Activated CD8-positive, alpha-beta memory T cell treated with anti-CD3 and anti-CD28 coated beads, Interleukin-2, amount 50 U/mL, for 24 hours (primary cell): ENCODE measurements around the gene F11.
"Not testable (repeated sequence)": the region's sequence is repeated elsewhere in the genome, so short reads cannot be mapped to it uniquely, and the experiment has no call there.

ENCODE experiments used
- DNase-seq: peaks from one replicate; pipeline ENCODE4 v3.0.0-alpha.2; 2020; ENCODE audit errors: extremely low read depth

F11 gene

DNA sequence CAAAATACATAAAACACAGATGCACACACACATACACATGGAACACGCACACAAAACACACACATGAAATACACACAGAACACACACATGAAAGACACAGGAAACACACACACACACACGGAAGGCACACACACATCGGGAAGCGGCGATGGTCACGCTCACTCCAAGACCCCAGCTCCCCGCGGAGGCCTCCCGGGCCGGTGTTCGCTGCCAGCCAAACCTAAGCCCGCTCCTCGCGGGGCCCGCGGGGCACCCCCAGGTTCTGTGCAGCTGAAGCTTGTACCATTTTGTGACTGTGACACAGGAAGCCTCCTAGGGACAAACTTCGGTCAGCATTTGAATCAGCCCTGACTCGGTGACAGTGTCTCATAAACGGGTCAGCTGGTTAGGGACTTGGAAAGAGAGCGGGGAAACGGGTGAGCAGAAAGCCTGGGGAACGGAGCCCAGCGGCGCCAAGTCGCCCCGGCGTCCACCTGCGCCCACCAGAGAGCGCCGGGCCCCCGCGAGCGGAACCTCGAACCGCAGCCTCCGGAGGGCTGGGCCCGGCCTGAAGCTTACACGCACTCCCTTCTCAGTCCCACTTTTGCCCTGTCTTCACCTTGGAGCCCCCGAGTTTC is 32.1 kb downstream of the F11 start:
- DNase-seq = no peak

DNA sequence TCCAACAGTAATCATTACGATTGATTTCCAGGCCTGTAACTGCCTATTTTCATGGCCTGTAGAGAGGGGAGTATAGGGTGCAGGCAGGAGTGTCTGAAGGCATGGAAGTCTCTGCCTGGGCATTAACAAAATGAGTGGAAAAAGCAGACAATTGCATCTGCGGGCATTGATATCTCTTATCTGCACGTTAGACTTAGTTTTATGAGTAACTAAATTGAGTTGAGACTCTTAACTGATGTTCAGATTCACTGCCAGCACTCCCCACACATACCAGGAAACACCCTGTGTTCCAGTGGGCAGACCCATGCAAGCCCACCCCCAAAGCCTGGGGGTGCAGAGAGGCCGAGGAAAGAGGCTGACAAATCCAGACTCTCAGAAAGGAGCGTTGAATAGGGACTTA is 33.3 kb downstream of the F11 start:
- no peak for DNase-seq

GRCh38 chr4:186300659-186301390 is 34.8 kb downstream of the F11 start:
- no peak for DNase-seq

DNA sequence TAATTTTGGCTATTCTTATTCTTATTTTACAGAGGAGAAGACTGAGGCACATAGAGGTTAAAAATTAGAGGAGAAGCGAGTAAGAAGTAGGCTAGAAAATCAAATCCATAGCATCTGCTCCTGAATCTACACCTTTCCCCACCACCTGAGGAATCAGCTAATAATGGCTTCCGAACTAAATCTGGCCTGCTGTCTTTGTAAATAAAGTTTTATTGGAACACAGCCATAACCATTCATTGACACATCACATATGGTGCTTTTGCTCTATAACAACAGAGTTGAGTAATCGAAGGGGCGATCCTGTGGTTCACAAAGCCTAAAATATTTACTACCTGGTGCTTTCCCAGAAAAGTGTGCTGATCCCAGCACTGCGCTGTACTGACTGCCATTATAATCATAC is 38.2 kb downstream of the F11 start:
- no peak for DNase-seq

DNA sequence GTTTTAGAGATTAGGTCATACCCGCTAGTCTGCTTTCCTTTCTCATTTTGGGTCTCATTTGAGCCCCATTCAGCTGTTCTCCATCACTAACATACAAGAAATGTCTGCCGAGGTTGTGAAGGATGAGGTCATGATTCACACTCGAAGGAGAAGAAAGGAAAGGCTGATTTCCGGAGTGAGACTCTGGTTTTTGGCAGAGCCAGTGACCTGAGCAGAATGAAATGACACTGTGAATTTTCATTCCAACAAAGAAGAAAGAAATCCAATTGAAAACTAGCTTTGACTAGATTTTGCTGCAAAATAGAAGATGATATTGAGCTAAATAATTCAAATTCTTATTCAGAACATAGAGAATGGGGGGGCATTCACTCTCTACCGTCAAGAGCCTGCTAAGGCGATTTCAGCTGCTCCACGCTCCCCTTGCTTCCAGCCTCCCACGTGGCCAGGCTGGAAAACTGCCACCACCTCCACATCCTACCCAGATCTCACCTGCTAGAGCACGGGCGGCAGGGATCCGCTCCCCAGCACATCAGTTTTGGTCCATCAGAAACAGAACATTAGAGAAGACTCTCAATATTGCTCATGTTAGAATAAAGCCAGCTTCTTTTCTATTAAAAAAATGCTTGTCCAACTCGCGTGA is 39.0 kb downstream of the F11 start:
- DNase-seq = no peak

DNA sequence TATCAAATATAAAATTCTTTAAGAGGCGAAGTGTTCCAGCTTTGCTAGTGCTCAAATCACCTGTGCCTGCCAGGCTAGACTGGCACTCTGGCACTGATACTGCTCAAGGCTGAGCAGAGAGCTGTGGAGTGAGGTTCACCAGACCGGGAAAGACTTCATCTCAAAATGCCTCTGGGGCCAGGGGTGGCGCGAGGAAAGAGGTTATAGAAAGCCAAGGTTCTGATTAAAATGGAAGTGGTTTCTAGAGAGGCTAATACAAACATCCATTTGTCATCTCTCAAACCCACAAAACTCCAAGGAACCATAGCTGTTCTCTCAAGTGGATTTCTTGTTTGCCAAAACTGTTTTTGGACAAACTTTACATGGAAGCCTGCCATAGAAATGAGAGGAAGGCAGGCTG is 41.5 kb downstream of the F11 start:
- DNase-seq = no peak

- no peak for DNase-seq
Observed at GRCh38 chr4:186307916-186308315, 41.9 kb downstream of the F11 start.

GRCh38 chr4:186318481-186318880 is 52.5 kb downstream of the F11 start:
- DNase-seq = no peak

DNA sequence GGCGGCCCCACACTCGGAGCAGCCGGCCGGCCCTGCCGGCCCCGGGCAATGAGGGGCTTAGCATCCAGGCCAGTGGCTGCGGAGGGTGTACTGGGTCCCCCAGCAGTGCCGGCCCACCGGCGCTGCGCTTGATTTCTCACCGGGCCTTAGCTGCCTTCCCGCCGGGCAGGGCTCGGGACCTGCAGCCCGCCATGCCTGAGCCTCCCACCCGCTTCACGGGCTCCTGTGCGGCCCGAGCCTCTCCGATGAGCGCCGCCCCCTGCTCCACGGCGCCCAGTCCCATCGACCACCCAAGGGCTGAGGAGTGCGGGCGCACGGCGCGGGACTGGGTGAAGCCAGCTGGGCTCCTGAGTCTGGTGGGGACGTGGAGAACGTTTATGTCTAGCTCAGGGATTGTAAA is 58.7 kb downstream of the F11 start:
- DNase-seq = not testable (repeated sequence)

- DNase-seq = no peak
Observed at GRCh38 chr4:186326391-186326790, 60.4 kb downstream of the F11 start.

DNA sequence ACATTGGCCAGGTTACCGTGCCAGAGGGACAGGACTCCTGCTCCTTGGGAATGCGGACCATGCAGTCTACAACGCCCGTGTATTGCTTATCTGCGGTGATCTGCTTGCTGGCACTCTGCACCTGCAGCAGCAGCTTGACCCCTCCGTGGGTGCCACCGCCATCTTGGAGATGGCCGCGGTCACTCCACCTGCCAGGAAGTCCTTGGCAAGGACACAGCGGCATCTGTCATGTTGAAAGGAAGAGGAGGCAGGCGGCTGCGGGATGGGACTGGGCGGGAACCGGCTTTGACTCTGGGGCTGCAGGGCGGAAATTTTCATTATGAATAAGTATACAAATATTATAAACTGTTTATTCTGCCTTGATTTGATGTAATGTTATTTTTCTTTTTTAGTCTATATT is 63.4 kb downstream of the F11 start:
- DNase-seq = no peak

- no peak for DNase-seq
Observed at GRCh38 chr4:186330368-186330767, 64.4 kb downstream of the F11 start.

DNA sequence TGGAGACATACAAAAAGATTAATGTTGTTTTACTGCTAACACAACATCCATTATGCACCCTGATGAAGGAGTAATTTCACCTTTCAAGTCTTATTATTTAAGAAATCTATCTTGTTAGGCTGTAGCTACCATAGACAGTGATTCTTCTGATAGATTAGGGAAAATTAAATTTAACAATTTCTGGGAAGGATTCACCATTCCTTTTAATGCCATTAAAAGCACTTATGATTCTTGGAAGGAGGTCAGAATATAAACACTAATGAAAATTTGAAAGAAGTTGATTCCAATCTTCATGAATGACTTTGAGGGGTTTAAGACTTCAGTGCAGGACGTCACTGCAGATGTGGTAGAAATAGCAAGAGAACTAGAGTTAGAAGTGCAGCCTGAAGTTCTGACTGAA is 69.8 kb downstream of the F11 start:
- DNase-seq = no peak
